A549 (cell line): ENCODE results near the gene GRAMD1A. TPM values are rescaled to one million over a fixed set of nuclear protein-coding genes. Genes with fewer than 3 reads are reported as not detected.

Source experiments
- ATAC-seq, 2 experiments: fragments of 200-7000 bp in 1 of 2; fragments of >200 bp in 1 of 2; cut with Nextera tagmentation in 1 of 2; cut with Tn5 transposase in 1 of 2; 3 replicates each; pipeline versions ENCODE4 v1.8.0 to v1.9.1; 2018 to 2020; ENCODE audit warnings: mild to moderate bottlenecking in 1 of 2, moderate library complexity in 1 of 2
- CTCF ChIA-PET: fragments of 300-600 bp; sonication (Branson Sonifier 250); formaldehyde crosslinking; extraction: SDS; loops from one replicate; lab custom pipeline; 2021; ENCODE audit warnings: antibody characterized with exemption, inconsistent platforms; lab: Yijun Ruan, JAX
- POLR2A ChIA-PET: fragments of 350-600 bp; formaldehyde crosslinking; extraction: SDS; loops from one replicate; lab custom pipeline; 2021; ENCODE audit warnings: antibody characterized with exemption, inconsistent platforms; lab: Yijun Ruan, JAX
- DNase-seq, 2 experiments: peaks; one replicate each; pipeline versions ENCODE4 v3.0.0 to v3.0.0-alpha.2; 2011 to 2016; ENCODE audit warnings: low read depth in 1 of 2, low spot score in 1 of 2
- FAIRE-seq: peaks from 2 replicates; lab custom pipeline; 2011; peaks lifted over from hg19 to GRCh38; lab: Jason Lieb, UNC
- H3K27ac ChIP-seq, 2 experiments: fragments of >200 bp; sonication (Bioruptor Twin); formaldehyde crosslinking; 3 replicates each; pipeline ENCODE4 v1.5.1; 2016 to 2017
- H3K4me1 ChIP-seq: fragments of >200 bp; sonication (Bioruptor Twin); formaldehyde crosslinking; 3 replicates; pipeline ENCODE4 v1.6.1; 2016
- H3K4me2 ChIP-seq: fragments of >200 bp; sonication (Bioruptor Twin); formaldehyde crosslinking; 3 replicates; pipeline ENCODE4 v1.6.1; 2016
- H3K4me3 ChIP-seq: fragments of >200 bp; sonication (Bioruptor Twin); formaldehyde crosslinking; 3 replicates; pipeline ENCODE4 v1.5.1; 2016
- H3K9me3 ChIP-seq: fragments of >200 bp; sonication (Bioruptor Twin); formaldehyde crosslinking; 3 replicates; pipeline ENCODE4 v1.6.1; 2016
- ATOH8 ChIP-seq: fragments of 250-450 bp; sonication (Bioruptor Pico); IDR thresholded peaks from 2 replicates; pipeline ENCODE4 v1.5.0; 2020; ENCODE audit warnings: low read depth, mild to moderate bottlenecking, moderate library complexity
- BCL3 ChIP-seq: fragments of >200 bp; sonication (Bioruptor Twin); formaldehyde crosslinking; IDR thresholded peaks from 3 replicates; pipeline ENCODE4 v1.6.1; 2016
- BHLHE40 ChIP-seq: IDR thresholded peaks from 2 replicates; pipeline ENCODE4 v1.6.1; 2012; ENCODE audit warnings: low read depth, low read length, inconsistent platforms
- CBX2 ChIP-seq: fragments of 200-600 bp; sonication (generic); IDR thresholded peaks from 2 replicates; pipeline ENCODE4 v1.6.1; 2016; ENCODE audit warnings: low read depth, mild to moderate bottlenecking, borderline replicate concordance
- CBX8 ChIP-seq: fragments of 200-600 bp; sonication (generic); IDR thresholded peaks from 2 replicates; pipeline ENCODE4 v1.6.1; 2016
- CEBPB ChIP-seq, 2 experiments: fragments of >200 bp in 1 of 2; sonication (Bioruptor Twin) in 1 of 2; formaldehyde crosslinking in 1 of 2; IDR thresholded peaks; 2 replicates each; pipeline ENCODE4 v1.6.1; 2012 to 2016
- CHD2 ChIP-seq: fragments of 150-350 bp; IDR thresholded peaks from 2 replicates; pipeline ENCODE4 v1.6.1; 2014; ENCODE audit warnings: low read length; ENCODE audit not compliant: partially characterized antibody
- EHF ChIP-seq: fragments of 250-450 bp; sonication (Bioruptor Pico); IDR thresholded peaks from 2 replicates; pipeline ENCODE4 v1.5.0; 2020; ENCODE audit warnings: mild to moderate bottlenecking
- EHMT2 ChIP-seq: fragments of 200-600 bp; sonication (generic); IDR thresholded peaks from 2 replicates; pipeline ENCODE4 v1.6.1; 2016; ENCODE audit warnings: antibody characterized with exemption, low read depth, mild to moderate bottlenecking, moderate library complexity
- ELK1 ChIP-seq: fragments of 150-350 bp; IDR thresholded peaks from 2 replicates; pipeline ENCODE4 v1.6.1; 2014; ENCODE audit warnings: low read depth, mild to moderate bottlenecking, low read length
- ESRRA ChIP-seq: fragments of 150-350 bp; IDR thresholded peaks from 2 replicates; pipeline ENCODE4 v1.6.1; 2014; ENCODE audit warnings: mild to moderate bottlenecking, low read length, borderline replicate concordance
- FOSB ChIP-seq: fragments of 250-450 bp; sonication (Bioruptor Pico); IDR thresholded peaks from 2 replicates; pipeline ENCODE4 v1.5.0; 2020; ENCODE audit warnings: mild to moderate bottlenecking, moderate library complexity
- GATA3 ChIP-seq: IDR thresholded peaks from 2 replicates; pipeline ENCODE4 v1.6.1; 2012; ENCODE audit warnings: borderline replicate concordance
- HDAC2 ChIP-seq: fragments of 200-600 bp; sonication (generic); IDR thresholded peaks from 2 replicates; pipeline ENCODE4 v1.6.1; 2016
- HOXA7 ChIP-seq: fragments of 250-450 bp; sonication (Bioruptor Pico); IDR thresholded peaks from 2 replicates; pipeline ENCODE4 v1.5.0; 2020; ENCODE audit warnings: mild to moderate bottlenecking, moderate library complexity
- JUN ChIP-seq, 2 experiments: fragments of >200 bp; sonication (Bioruptor Twin); formaldehyde crosslinking; IDR thresholded peaks; 2 replicates in 1 of 2; 3 replicates in 1 of 2; pipeline ENCODE4 v1.6.1; 2016 to 2017
- KDM1A ChIP-seq: fragments of 200-600 bp; sonication (generic); IDR thresholded peaks from 2 replicates; pipeline ENCODE4 v1.6.1; 2016; ENCODE audit warnings: low read depth, mild to moderate bottlenecking
- MAFK ChIP-seq: fragments of 450-650 bp; IDR thresholded peaks from 2 replicates; pipeline ENCODE4 v1.6.1; 2014; ENCODE audit not compliant: partially characterized antibody
- MAZ ChIP-seq: fragments of 150-350 bp; IDR thresholded peaks from 2 replicates; pipeline ENCODE4 v1.6.1; 2014; ENCODE audit warnings: antibody characterized with exemption, low read depth, low read length, borderline replicate concordance
- NPAS2 ChIP-seq: fragments of 250-450 bp; sonication (Bioruptor Pico); IDR thresholded peaks from 2 replicates; pipeline ENCODE4 v1.8.0; 2022; ENCODE audit warnings: mild to moderate bottlenecking, moderate library complexity, borderline replicate concordance
- NR3C1 ChIP-seq: fragments of >200 bp; sonication (Bioruptor Twin); formaldehyde crosslinking; IDR thresholded peaks from 3 replicates; pipeline ENCODE4 v1.6.1; 2017
- POLR2AphosphoS2 ChIP-seq: conservative IDR thresholded peaks from 2 replicates; pipeline ENCODE4 v1.6.1; 2012; ENCODE audit warnings: low read length, improper control_type of control experiment, inconsistent platforms
- RAD21 ChIP-seq, 2 experiments: fragments of >200 bp in 1 of 2; sonication (Bioruptor Twin) in 1 of 2; formaldehyde crosslinking in 1 of 2; IDR thresholded peaks in 1 of 2; conservative IDR thresholded peaks in 1 of 2; 2 replicates in 1 of 2; 3 replicates in 1 of 2; pipeline ENCODE4 v1.6.1; 2012 to 2018; ENCODE audit warnings: inconsistent platforms in 1 of 2
- RARB ChIP-seq: fragments of 250-450 bp; sonication (Bioruptor Pico); IDR thresholded peaks from 2 replicates; pipeline ENCODE4 v1.8.0; 2021; ENCODE audit warnings: mild to moderate bottlenecking, moderate library complexity
- RCOR1 ChIP-seq: fragments of 150-350 bp; IDR thresholded peaks from 2 replicates; pipeline ENCODE4 v1.6.1; 2014; ENCODE audit warnings: antibody characterized with exemption, low read length, low read depth
- REST ChIP-seq: fragments of 200-600 bp; sonication (generic); IDR thresholded peaks from 2 replicates; pipeline ENCODE4 v1.6.1; 2016; ENCODE audit warnings: antibody characterized with exemption, mild to moderate bottlenecking, moderate library complexity
- RFX5 ChIP-seq: fragments of 450-650 bp; IDR thresholded peaks from 2 replicates; pipeline ENCODE4 v1.7.1; 2014; ENCODE audit warnings: antibody characterized with exemption, mild to moderate bottlenecking, moderate library complexity
- RNF2 ChIP-seq: fragments of 200-600 bp; sonication (generic); IDR thresholded peaks from 2 replicates; pipeline ENCODE4 v1.6.1; 2016; ENCODE audit warnings: low read depth, mild to moderate bottlenecking, antibody characterized with exemption, moderate library complexity, borderline replicate concordance
- SREBF2 ChIP-seq: fragments of 450-650 bp; IDR thresholded peaks from 2 replicates; pipeline ENCODE4 v1.6.1; 2014; ENCODE audit warnings: mild to moderate bottlenecking, moderate library complexity
- TFCP2L1 ChIP-seq: fragments of 250-450 bp; sonication (Bioruptor Pico); IDR thresholded peaks from 2 replicates; pipeline ENCODE4 v1.5.0; 2021; ENCODE audit warnings: mild to moderate bottlenecking
- ZC3H11A ChIP-seq: fragments of 450-650 bp; IDR thresholded peaks from 2 replicates; pipeline ENCODE4 v1.6.1; 2014; ENCODE audit warnings: antibody characterized with exemption, mild to moderate bottlenecking
- ZFP36 ChIP-seq: fragments of 450-650 bp; IDR thresholded peaks from 2 replicates; pipeline ENCODE4 v1.6.1; 2014; ENCODE audit warnings: borderline replicate concordance; ENCODE audit not compliant: partially characterized antibody
- ZNF302 ChIP-seq: fragments of 250-450 bp; sonication (Bioruptor Pico); IDR thresholded peaks from 2 replicates; pipeline ENCODE4 v1.9.0; 2021; ENCODE audit warnings: inconsistent platforms, mild to moderate bottlenecking, moderate library complexity
- ZSCAN20 ChIP-seq: fragments of 250-450 bp; sonication (Bioruptor Pico); IDR thresholded peaks from 2 replicates; pipeline ENCODE4 v1.8.0; 2022; ENCODE audit warnings: mild to moderate bottlenecking, moderate library complexity
- WGBS: methylation state at CpG from one replicate; pipeline ENCODE4 v1.1.6; 2017; ENCODE audit errors: missing lambda C conversion rate; 5-methylcytosine and 5-hydroxymethylcytosine counted together
- polyA minus RNA-seq: library from RNA; depleted of rRNA, polyadenylated mRNA; stranded (reverse); fragments of >200 nt; gene quantifications from 2 replicates; pipeline ENCODE4 v1.2.3, GENCODE V29; 2011; rRNA and poly(A)+ RNA removed
- polyA plus RNA-seq, 4 experiments: library from polyadenylated mRNA; depleted of rRNA in 3 of 4; stranded (reverse); fragments of >200 nt; fragmentation: RNase III in 1 of 4; extraction: RNeasy Plus Mini Kit Qiagen cat#74134 plus additional on column Dnase treatment in 1 of 4; gene quantifications; 2 replicates in 3 of 4; 3 replicates in 1 of 4; pipeline ENCODE4 v1.2.3, GENCODE V29; 2011 to 2017

GRAMD1A gene
- 184 and 221 TPM in 2 replicates for polyA plus RNA-seq (2011; rRNA removed)
- 170 and 209 TPM in 2 replicates for polyA plus RNA-seq (2012; cell fraction: cytosol; rRNA removed)
- polyA plus RNA-seq (2012; cell fraction: nucleus; rRNA removed), result 411 and 413 TPM in 2 replicates
- 104 to 131 TPM (median 128 TPM) in 3 replicates for polyA plus RNA-seq (2017; fragmentation: RNase III; extraction: RNeasy Plus Mini Kit Qiagen cat#74134 plus additional on column Dnase treatment)
- 237 and 239 TPM in 2 replicates for polyA minus RNA-seq

DNA sequence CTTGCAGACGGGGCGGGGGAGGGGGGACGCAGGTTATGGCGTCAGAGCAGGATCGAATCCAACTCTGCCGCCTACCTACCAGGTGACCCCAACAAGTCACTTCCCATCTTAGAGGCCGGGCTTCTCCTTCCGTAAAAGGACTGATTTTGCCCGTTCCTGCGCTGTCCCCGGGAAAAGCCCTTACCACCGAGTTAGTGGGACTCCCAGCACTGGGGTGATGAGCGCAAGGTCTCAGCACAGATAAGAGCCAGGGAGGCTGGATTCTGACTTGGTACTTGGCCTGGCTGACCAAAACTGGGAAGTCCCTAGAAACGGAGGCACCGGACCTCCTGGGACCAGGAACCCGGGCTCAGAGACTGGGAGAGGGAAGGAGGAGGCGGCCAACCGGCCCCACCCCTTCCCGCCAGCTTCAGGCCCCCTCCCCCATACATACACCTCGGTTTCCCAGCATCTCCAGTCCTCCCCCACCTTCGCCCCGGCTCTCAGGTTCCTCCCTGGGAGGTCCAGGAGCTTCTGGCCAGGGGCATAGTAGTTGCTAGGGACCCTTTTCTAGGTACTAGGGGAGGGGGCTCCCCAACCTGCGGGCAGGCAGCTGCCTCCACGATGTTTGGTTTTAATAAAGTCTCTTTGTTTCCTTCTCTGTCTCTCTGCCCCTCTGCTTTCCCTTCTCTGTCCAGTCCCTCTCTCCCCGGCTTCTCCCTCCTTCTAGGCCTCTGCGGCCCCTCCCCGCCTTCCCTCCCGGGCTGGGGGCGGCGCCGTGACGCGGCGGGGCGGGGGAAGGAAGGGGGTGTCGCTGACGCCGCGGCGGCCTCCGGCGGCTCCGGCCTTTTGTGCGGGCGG lies at the start of gene GRAMD1A:
TSS of gene GRAMD1A (plus strand) at position 826 of the 840 bp plus-strand sequence. CDS start 156 bp downstream, outside the sequence.
- FAIRE-seq, result peak; percentile 7
- peak; percentile 73 to 77 for ATAC-seq
- H3K27ac ChIP-seq, result peak within 1 kb of the TSS; percentile 94 to 95
- WGBS, result 2% methylated on average over 33 of the region's 45 CpGs
- ChIA-PET POLR2A (interaction anchor here (0.6 to 2.5 kb wide), 14 partner anchors 9 to 746 kb away, joined by 3 to 20 read pairs (median 5); partner anchors contain the start of genes PSENEN, SCGB2B2, U2AF1L4 and ZNF30), CTCF (interaction anchor here (1.6 to 61.4 kb wide), 5 partner anchors 10 to 115 kb away, joined by 4 to 1860 read pairs (median 9); partner anchors contain the start of genes GRAMD1A, SCN1B and ZNF792)
- peak within 1 kb of the TSS; percentile 91 for H3K4me3 ChIP-seq
- peaks cover 80% of the 10 kb centered on the region for H3K4me1 ChIP-seq
- peak; percentile 98 to 99 for DNase-seq
- no peaks in the 10 kb centered on the region for H3K9me3 ChIP-seq
- H3K4me2 ChIP-seq, result peak within 1 kb of the TSS; percentile 76
- TF ChIP-seq ZNF302, result no peak
- peak; percentile 89 for TF ChIP-seq TFCP2L1 (CRISPR knock-in tag)
- peak; percentile 72 for TF ChIP-seq EHF (CRISPR knock-in tag)
- peak in 1 of 2 experiments; percentile 28; a peak in 2 of 5 replicates for TF ChIP-seq RAD21 (conservative IDR thresholded peaks at IDR 0.05 in 1 of 2, IDR thresholded peaks at IDR 0.05 in 1 of 2)
- TF ChIP-seq RNF2, result no peak
- peak; percentile 97 for TF ChIP-seq BCL3
- TF ChIP-seq ZC3H11A, result no peak
- no peak for TF ChIP-seq ATOH8 (CRISPR knock-in tag)
- TF ChIP-seq JUN (IDR thresholded peaks at IDR 0.05), result peak; percentile 98 to 99
- TF ChIP-seq EHMT2, result no peak
- no peak for TF ChIP-seq ZSCAN20 (CRISPR knock-in tag)
- no peak; the same call in 1 of the 2 replicates for TF ChIP-seq HOXA7 (CRISPR knock-in tag)
- no peak; the same call in 1 of the 2 replicates for TF ChIP-seq GATA3
- no peak for TF ChIP-seq ESRRA
- TF ChIP-seq POLR2AphosphoS2, result no peak
- TF ChIP-seq BHLHE40, result no peak
- no peak; the same call in 1 of the 2 replicates for TF ChIP-seq REST
- no peak for TF ChIP-seq CBX8
- no peak for TF ChIP-seq ZFP36
- no peak for TF ChIP-seq SREBF2
- TF ChIP-seq RFX5, result no peak
- no peak for TF ChIP-seq NR3C1
- no peak for TF ChIP-seq ELK1
- TF ChIP-seq FOSB (CRISPR knock-in tag), result peak; percentile 91
- no peak for TF ChIP-seq CBX2
- TF ChIP-seq CEBPB (IDR thresholded peaks at IDR 0.05), result no peak
- no peak for TF ChIP-seq RCOR1
- no peak for TF ChIP-seq HDAC2
- peak; percentile 92 for TF ChIP-seq RARB (CRISPR knock-in tag)
- TF ChIP-seq CHD2, result peak; percentile 52
- no peak for TF ChIP-seq KDM1A
- TF ChIP-seq MAFK, result no peak
- TF ChIP-seq MAZ, result peak; percentile 89; the same call in 1 of the 2 replicates
- TF ChIP-seq NPAS2 (CRISPR knock-in tag), result no peak
